HepG2 (cell line): ENCODE measurements around the gene DIP2C.
"Not testable (repeated sequence)": the region's sequence is repeated elsewhere in the genome, so short reads cannot be mapped to it uniquely, and the experiment has no call there.

ENCODE experiments used
- ATF4 ChIP-seq, 2 experiments: fragments of 450-650 bp in 1 of 2; sonication (generic) in 1 of 2; formaldehyde crosslinking; IDR thresholded peaks; 2 replicates each; pipeline versions ENCODE4 v1.5.0 to v1.8.0; 2020 to 2022; ENCODE audit warnings: mild to moderate bottlenecking in 1 of 2, missing genetic modification reagents in 1 of 2
- BRD4 ChIP-seq: sonication (generic); formaldehyde crosslinking; IDR thresholded peaks from 2 replicates; pipeline ENCODE4 v1.4.0; 2020; ENCODE audit warnings: missing genetic modification reagents
- CTCF ChIP-seq: sonication (generic); formaldehyde crosslinking; IDR thresholded peaks from 2 replicates; pipeline ENCODE4 v1.5.0; 2020; ENCODE audit warnings: mild to moderate bottlenecking, missing genetic modification reagents, moderate library complexity
- GMEB2 ChIP-seq: IDR thresholded peaks from 2 replicates; pipeline ENCODE4 v1.6.1; 2016; ENCODE audit warnings: missing biosample characterization, missing genetic modification reagents, low read depth
- GRHL1 ChIP-seq: sonication (generic); formaldehyde crosslinking; conservative IDR thresholded peaks from 2 replicates; pipeline ENCODE4 v1.8.0; 2022; ENCODE audit warnings: missing genetic modification reagents
- ISX ChIP-seq: sonication (generic); formaldehyde crosslinking; conservative IDR thresholded peaks from 2 replicates; pipeline ENCODE4 v1.5.0; 2020; ENCODE audit warnings: missing genetic modification reagents
- KLF12 ChIP-seq: sonication (generic); formaldehyde crosslinking; IDR thresholded peaks from 2 replicates; pipeline ENCODE4 v1.4.0; 2020; ENCODE audit warnings: missing genetic modification reagents, borderline replicate concordance
- KMT2A ChIP-seq: sonication (generic); formaldehyde crosslinking; IDR thresholded peaks from 2 replicates; pipeline ENCODE4 v1.4.0; 2020; ENCODE audit warnings: missing genetic modification reagents
- MIER2 ChIP-seq: IDR thresholded peaks from 2 replicates; pipeline ENCODE4 v1.6.1; 2016; ENCODE audit warnings: missing biosample characterization, missing genetic modification reagents
- MTA1 ChIP-seq: sonication (generic); formaldehyde crosslinking; IDR thresholded peaks from 2 replicates; pipeline ENCODE4 v1.4.0; 2020; ENCODE audit warnings: missing genetic modification reagents, mild to moderate bottlenecking, borderline replicate concordance
- POLR2A ChIP-seq, 2 experiments: IDR thresholded peaks; 2 replicates each; pipeline ENCODE4 v1.6.1; 2011; ENCODE audit warnings: low read depth in 2 of 2, low read length in 2 of 2, mild to moderate bottlenecking in 1 of 2, moderate library complexity in 1 of 2; ENCODE audit not compliant: insufficient read depth in 1 of 2
- SNAPC2 ChIP-seq: sonication (generic); formaldehyde crosslinking; IDR thresholded peaks from 2 replicates; pipeline ENCODE4 v1.8.1; 2022; ENCODE audit warnings: mild to moderate bottlenecking, missing genetic modification reagents
- ZBTB4 ChIP-seq: sonication (generic); formaldehyde crosslinking; IDR thresholded peaks from 2 replicates; pipeline ENCODE4 v1.4.0; 2020; ENCODE audit warnings: missing genetic modification reagents, mild to moderate bottlenecking, borderline replicate concordance

- TF ChIP-seq SNAPC2 (CRISPR knock-in tag); KLF12; CTCF; POLR2A (IDR thresholded peaks at IDR 0.05; ENCODE audit: insufficient read depth in 1 of 2, low read depth in 2 of 2, low read length in 2 of 2); ISX; KMT2A (CRISPR knock-in tag); GMEB2 (CRISPR knock-in tag); ZBTB4 (CRISPR knock-in tag); ATF4 (CRISPR knock-in tag; IDR thresholded peaks at IDR 0.05); MIER2 (CRISPR knock-in tag); GRHL1 (CRISPR knock-in tag); BRD4 (CRISPR knock-in tag); MTA1 (CRISPR knock-in tag): not testable (repeated sequence)
These were observed 342.3 kb downstream of the DIP2C start for GRCh38 chr10:347190-347589.
